Colonic mucosa (tissue), 4 donors: ENCODE results near the gene GSTM5. TPM values are rescaled to one million over a fixed set of nuclear protein-coding genes. Genes with fewer than 3 reads are reported as not detected.
"Not testable (repeated sequence)": the region's sequence is repeated elsewhere in the genome, so short reads cannot be mapped to it uniquely, and the experiment has no call there.

Experiments
- DNase-seq: peaks from one replicate; pipeline ENCODE4 v3.0.0-alpha.2; 2020
- H3K27ac ChIP-seq: fragments of 200-600 bp; one replicate; pipeline ENCODE4 v1.8.0; 2021
- H3K27me3 ChIP-seq: fragments of 200-600 bp; one replicate; pipeline ENCODE4 v1.8.0; 2021
- H3K36me3 ChIP-seq: fragments of 200-600 bp; one replicate; pipeline ENCODE4 v1.8.0; 2021
- H3K4me1 ChIP-seq: fragments of 200-600 bp; one replicate; pipeline ENCODE4 v1.8.0; 2021; ENCODE audit warnings: mild to moderate bottlenecking
- H3K4me3 ChIP-seq: fragments of 200-600 bp; one replicate; pipeline ENCODE4 v1.8.0; 2021
- H3K9ac ChIP-seq, 2 donors: one replicate each; pipeline ENCODE4 v1.7.0; 2013; ENCODE audit warnings: control low read depth in 2 of 2, low read depth in 2 of 2, low read length in 2 of 2
- H3K9me3 ChIP-seq: fragments of 200-600 bp; one replicate; pipeline ENCODE4 v1.8.0; 2021
- intact Hi-C: fragments of 100-400 bp; cut with DNase I; formaldehyde crosslinking; loops from one replicate; pipeline ENCODE4 v1.14.1; 2022
- total RNA-seq, 2 donors: library from RNA; stranded (reverse); fragmentation: NEBNext Ultra II Directional in 1 of 2; extraction: Animal tissue kit (Norgen Biotek cat#: 25700) in 1 of 2; gene quantifications; one replicate each; pipeline ENCODE4 v1.2.1, GENCODE V29; 2021
- TF ChIP-seq, protein P1 (sequence below): fragments of 200-600 bp; IDR thresholded peaks from one replicate; pipeline ENCODE4 v1.8.0; 2022; ENCODE audit warnings: antibody characterized with exemption, mild to moderate bottlenecking
- donor health status: healthy.
- donor health status: DM: no; HTN: no; CAD: no.
- donor health status: DM: no; HTN: no; CAD: no.

The GSTM5 gene
- total RNA-seq, 2 donors from 2014 or later, result 2.0 to 3.0 TPM

DNA sequence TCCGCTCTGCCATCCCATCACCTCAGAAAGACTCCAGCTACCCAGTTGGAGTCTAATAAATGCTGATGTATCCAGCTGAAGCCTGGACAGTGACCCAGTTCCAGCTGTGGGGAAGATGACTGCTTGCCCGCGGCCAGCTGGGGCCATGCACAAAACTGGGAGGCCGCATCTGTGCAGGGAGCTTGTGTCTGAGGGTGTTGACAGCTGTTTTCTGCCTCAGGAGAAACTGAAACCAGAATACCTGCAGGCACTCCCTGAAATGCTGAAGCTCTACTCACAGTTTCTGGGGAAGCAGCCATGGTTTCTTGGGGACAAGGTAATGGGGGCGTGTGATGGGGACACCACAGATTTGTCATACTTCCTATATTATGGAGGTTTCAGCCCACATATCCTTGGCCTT lies 41.0 kb upstream of the GSTM5 start:
- Histone ChIP-seq H3K27ac (no peak overlapping the region), H3K4me1 (no peaks in the 10 kb centered on the region), H3K36me3 (no peaks in the 10 kb centered on the region), H3K9me3 (no peaks in the 10 kb centered on the region), H3K9ac (no peak overlapping the region), H3K27me3 (no peaks in the 10 kb centered on the region), H3K4me3 (no peak overlapping the region)
- TF ChIP-seq, protein P1, sequence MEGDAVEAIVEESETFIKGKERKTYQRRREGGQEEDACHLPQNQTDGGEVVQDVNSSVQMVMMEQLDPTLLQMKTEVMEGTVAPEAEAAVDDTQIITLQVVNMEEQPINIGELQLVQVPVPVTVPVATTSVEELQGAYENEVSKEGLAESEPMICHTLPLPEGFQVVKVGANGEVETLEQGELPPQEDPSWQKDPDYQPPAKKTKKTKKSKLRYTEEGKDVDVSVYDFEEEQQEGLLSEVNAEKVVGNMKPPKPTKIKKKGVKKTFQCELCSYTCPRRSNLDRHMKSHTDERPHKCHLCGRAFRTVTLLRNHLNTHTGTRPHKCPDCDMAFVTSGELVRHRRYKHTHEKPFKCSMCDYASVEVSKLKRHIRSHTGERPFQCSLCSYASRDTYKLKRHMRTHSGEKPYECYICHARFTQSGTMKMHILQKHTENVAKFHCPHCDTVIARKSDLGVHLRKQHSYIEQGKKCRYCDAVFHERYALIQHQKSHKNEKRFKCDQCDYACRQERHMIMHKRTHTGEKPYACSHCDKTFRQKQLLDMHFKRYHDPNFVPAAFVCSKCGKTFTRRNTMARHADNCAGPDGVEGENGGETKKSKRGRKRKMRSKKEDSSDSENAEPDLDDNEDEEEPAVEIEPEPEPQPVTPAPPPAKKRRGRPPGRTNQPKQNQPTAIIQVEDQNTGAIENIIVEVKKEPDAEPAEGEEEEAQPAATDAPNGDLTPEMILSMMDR, result no peak
- intact Hi-C loops, result no loop called here
- DNase-seq, result no peak

DNA sequence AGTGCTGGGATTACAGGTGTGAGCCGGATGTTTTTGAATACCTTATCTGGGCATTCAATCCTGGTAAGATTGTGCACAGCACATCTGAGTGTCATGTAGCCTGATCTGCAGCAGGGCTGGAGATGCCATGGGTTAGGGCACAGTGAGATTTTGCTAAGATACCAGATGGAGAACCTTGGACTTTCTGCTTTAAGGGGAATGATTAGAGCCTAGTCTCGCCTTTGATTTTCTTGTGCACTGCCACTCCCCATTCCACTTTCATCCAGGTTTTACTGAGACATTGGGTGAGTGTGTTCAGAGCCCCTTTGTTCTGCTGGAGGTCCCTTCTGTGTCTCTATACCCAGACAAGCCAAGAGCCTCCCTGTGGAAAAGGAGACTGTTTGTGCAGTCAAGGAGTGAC lies 38.2 kb upstream of the GSTM5 start:
- H3K36me3 ChIP-seq, H3K9ac ChIP-seq, H3K27me3 ChIP-seq, H3K4me1 ChIP-seq, H3K9me3 ChIP-seq, H3K4me3 ChIP-seq, H3K27ac ChIP-seq, intact Hi-C loops, DNase-seq: not testable (repeated sequence)

DNA sequence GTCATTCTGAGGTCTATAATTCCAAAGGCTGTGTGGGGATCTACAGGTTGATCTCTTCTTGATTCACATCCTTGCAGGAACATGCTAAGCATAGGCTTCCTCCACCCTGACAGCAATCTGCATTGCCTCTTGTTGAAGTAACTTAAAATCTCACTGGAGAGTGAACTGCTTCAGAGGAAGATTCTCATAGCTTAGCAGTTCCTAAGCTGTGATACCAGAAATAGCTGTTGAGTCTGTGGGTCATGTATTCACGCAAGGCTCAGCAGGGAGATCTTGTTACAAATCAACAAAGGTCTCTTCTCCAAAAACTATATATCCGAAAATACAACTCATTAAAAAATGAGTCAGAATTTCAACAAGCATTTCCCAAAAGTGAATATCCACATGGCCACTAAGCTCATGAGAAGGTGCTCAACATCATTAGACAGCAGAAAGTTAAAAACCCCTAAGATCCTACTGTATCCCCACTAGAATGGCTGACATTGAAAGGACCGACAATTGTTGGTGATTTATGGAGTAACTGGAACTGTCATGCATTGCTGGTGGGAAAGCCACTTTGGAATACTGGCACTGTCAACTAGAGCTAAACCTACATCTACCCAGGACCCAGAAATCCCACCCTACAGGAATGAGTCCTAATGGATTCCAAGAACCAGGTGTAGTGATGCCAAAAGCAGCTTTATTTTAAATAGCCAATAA lies 35.2 kb upstream of the GSTM5 start:
- H3K9me3 ChIP-seq, H3K9ac ChIP-seq, H3K36me3 ChIP-seq, H3K27me3 ChIP-seq, DNase-seq, intact Hi-C loops, H3K4me1 ChIP-seq, H3K4me3 ChIP-seq, H3K27ac ChIP-seq: not testable (repeated sequence)

GRCh38 chr1:109677459-109677858 lies 34.6 kb upstream of the GSTM5 start:
- H3K9me3 ChIP-seq, result no peaks in the 10 kb centered on the region
- no peaks in the 10 kb centered on the region for H3K27me3 ChIP-seq
- no peaks in the 10 kb centered on the region for H3K4me1 ChIP-seq
- TF ChIP-seq, protein P1, result no peak
- H3K27ac ChIP-seq, result no peak overlapping the region
- H3K4me3 ChIP-seq, result no peak overlapping the region
- H3K36me3 ChIP-seq, result no peaks in the 10 kb centered on the region
- DNase-seq, result no peak
- H3K9ac ChIP-seq, result no peak overlapping the region
- intact Hi-C loops, result no loop called here

- DNase-seq, H3K27ac ChIP-seq, H3K4me1 ChIP-seq, H3K9ac ChIP-seq, H3K9me3 ChIP-seq, H3K27me3 ChIP-seq, H3K36me3 ChIP-seq, intact Hi-C loops, H3K4me3 ChIP-seq: not testable (repeated sequence)
Observed at GRCh38 chr1:109678637-109679036, 33.4 kb upstream of the GSTM5 start.

DNA sequence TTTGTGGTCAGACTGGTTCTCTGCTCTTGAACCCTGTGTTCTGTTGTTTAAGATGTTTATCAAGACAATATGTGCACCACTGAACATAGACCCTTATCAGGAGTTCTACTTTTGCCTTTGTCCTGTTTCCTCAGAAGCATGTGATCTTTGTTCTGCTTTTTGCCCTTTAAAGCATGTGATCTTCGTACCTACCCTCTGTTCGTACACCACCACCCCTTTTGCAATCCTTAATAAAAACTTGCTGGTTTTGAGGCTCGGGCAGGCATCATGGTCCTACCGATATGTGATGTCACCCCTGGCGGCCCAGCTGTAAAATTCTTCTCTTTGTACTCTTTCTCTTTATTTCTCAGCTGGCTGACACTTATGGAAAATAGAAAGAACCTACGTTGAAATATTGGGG lies 27.3 kb upstream of the GSTM5 start:
- H3K4me3 ChIP-seq, H3K27me3 ChIP-seq, DNase-seq, H3K9me3 ChIP-seq, intact Hi-C loops, H3K36me3 ChIP-seq, H3K4me1 ChIP-seq, H3K9ac ChIP-seq, H3K27ac ChIP-seq: not testable (repeated sequence)

- H3K9me3 ChIP-seq, intact Hi-C loops, H3K4me1 ChIP-seq, H3K27me3 ChIP-seq, H3K9ac ChIP-seq, H3K36me3 ChIP-seq, H3K4me3 ChIP-seq, H3K27ac ChIP-seq, DNase-seq: not testable (repeated sequence)
Observed at GRCh38 chr1:109685399-109685798, 26.7 kb upstream of the GSTM5 start.

DNA sequence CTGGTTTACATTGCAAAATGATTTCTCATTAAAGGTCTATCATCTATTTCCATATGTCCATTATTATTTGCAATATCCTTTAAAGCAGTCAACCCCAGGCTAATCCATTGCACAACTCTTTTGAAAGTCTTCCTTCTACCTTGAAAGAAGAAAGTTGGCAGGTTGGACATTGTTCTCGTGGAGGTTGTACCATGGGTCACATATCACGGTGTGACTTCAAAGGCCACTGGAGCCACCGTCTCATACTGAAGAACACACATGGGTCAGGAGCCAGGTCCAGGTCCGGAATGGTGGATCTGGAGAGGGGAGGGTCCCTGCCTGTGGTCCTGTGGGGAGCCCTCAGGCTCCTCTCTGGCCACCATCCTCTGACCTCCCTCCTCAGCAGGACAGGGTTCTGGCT lies 26.2 kb upstream of the GSTM5 start:
- H3K9ac ChIP-seq, result not testable (repeated sequence)

GRCh38 chr1:109687109-109687508 lies 24.9 kb upstream of the GSTM5 start:
- H3K36me3 ChIP-seq, intact Hi-C loops, H3K4me1 ChIP-seq, H3K9me3 ChIP-seq, H3K27me3 ChIP-seq, DNase-seq: not testable (repeated sequence)
- Histone ChIP-seq H3K27ac (peak overlapping the region; percentile 78), H3K9ac (peak overlapping the region in 1 of 2 donors; percentile 73), H3K4me3 (peak overlapping the region; percentile 48)

More for the DNA sequence above, 26.2 kb upstream of the GSTM5 start:
- H3K4me1 ChIP-seq, H3K27ac ChIP-seq, intact Hi-C loops, H3K4me3 ChIP-seq, DNase-seq, H3K36me3 ChIP-seq, H3K27me3 ChIP-seq, H3K9me3 ChIP-seq: not testable (repeated sequence)
